ENCODE results near the gene CEACAM6. TPM values are rescaled to one million over a fixed set of nuclear protein-coding genes. Genes with fewer than 3 reads are reported as not detected.

CEACAM6 gene
- total and polyA plus RNA-seq, 12 donors, result 0.03 to 0.12 (median 0.10) TPM; not detected in 9

- intact Hi-C loops (cut with DNase I), result no loop called here
- H3K27me3 ChIP-seq, result peaks cover 0 to 78% (median 50%) of the 10 kb centered on the region in 7 donors
- WGBS, 2 donors, result 72 to 74% methylated on average over 4 to 5 of the region's 5 CpGs
- DNase-seq (no peak), ATAC-seq (no peak)
- no peak overlapping the region for H3K4me3 ChIP-seq
- TF ChIP-seq, protein P1, sequence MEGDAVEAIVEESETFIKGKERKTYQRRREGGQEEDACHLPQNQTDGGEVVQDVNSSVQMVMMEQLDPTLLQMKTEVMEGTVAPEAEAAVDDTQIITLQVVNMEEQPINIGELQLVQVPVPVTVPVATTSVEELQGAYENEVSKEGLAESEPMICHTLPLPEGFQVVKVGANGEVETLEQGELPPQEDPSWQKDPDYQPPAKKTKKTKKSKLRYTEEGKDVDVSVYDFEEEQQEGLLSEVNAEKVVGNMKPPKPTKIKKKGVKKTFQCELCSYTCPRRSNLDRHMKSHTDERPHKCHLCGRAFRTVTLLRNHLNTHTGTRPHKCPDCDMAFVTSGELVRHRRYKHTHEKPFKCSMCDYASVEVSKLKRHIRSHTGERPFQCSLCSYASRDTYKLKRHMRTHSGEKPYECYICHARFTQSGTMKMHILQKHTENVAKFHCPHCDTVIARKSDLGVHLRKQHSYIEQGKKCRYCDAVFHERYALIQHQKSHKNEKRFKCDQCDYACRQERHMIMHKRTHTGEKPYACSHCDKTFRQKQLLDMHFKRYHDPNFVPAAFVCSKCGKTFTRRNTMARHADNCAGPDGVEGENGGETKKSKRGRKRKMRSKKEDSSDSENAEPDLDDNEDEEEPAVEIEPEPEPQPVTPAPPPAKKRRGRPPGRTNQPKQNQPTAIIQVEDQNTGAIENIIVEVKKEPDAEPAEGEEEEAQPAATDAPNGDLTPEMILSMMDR (IDR thresholded peaks at IDR 0.05), result no peak
- H3K36me3 ChIP-seq, result no peaks in the 10 kb centered on the region
- no peak overlapping the region for H3K27ac ChIP-seq
- no peaks in the 10 kb centered on the region for H3K9me3 ChIP-seq
- H3K4me1 ChIP-seq, result no peaks in the 10 kb centered on the region
These were observed 40.7 kb upstream of the CEACAM6 start for GRCh38 chr19:41714598-41714997.

DNA sequence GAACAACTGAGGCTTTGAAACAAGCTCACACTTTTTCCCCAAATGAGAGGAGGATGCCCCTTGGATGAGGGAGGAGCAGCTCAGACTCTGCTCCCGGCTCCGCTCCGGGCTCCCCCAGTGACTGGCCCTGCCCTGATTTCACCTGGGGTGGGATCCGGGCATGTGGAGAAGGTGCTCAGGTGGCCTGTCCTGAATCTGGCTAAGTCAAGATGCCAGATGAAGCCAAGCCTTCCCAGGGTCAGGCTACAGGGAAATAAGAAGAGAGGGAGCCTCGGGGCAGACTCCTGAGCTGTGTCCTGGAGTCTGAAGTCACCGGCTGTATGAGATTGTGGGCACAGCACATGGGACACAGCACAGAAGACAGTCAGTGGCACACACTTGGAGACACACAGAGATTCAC is 36.6 kb upstream of the CEACAM6 start:
- WGBS, 2 donors, result 73 to 74% methylated on average over 6 of the region's 6 CpGs
- Histone ChIP-seq H3K4me1 (no peaks in the 10 kb centered on the region), H3K36me3 (no peaks in the 10 kb centered on the region), H3K27me3 (peaks cover 0 to 55% (median 39%) of the 10 kb centered on the region in 7 donors), H3K9me3 (no peaks in the 10 kb centered on the region), H3K4me3 (no peak overlapping the region), H3K27ac (no peak overlapping the region)
- DNase-seq, result no peak
- intact Hi-C loops (cut with DNase I), result no loop called here
- TF ChIP-seq, protein P1 (IDR thresholded peaks at IDR 0.05), result no peak
- no peak for ATAC-seq

- intact Hi-C loops (cut with DNase I), result no loop called here
- H3K36me3 ChIP-seq, result no peaks in the 10 kb centered on the region
- H3K4me1 ChIP-seq, result no peaks in the 10 kb centered on the region
- TF ChIP-seq, protein P1 (IDR thresholded peaks at IDR 0.05), result no peak
- DNase-seq (no peak), ATAC-seq (no peak)
- no peaks in the 10 kb centered on the region for H3K9me3 ChIP-seq
- 84 to 88% methylated on average over 3 of the region's 3 CpGs for WGBS, 2 donors
- H3K27ac ChIP-seq, result no peak overlapping the region
- no peak overlapping the region for H3K4me3 ChIP-seq
- H3K27me3 ChIP-seq, result peaks cover 0 to 44% (median 35%) of the 10 kb centered on the region in 7 donors
These were observed 35.2 kb upstream of the CEACAM6 start for GRCh38 chr19:41720103-41720502.

GRCh38 chr19:41726493-41726892 is 28.8 kb upstream of the CEACAM6 start:
- DNase-seq (no peak), ATAC-seq (no peak)
- Histone ChIP-seq H3K36me3 (no peaks in the 10 kb centered on the region), H3K27me3 (peaks cover 0 to 69% (median 31%) of the 10 kb centered on the region in 7 donors), H3K9me3 (no peaks in the 10 kb centered on the region), H3K27ac (no peak overlapping the region), H3K4me3 (no peak overlapping the region), H3K4me1 (no peaks in the 10 kb centered on the region)
- 24 to 26% methylated on average over 5 of the region's 5 CpGs for WGBS, 2 donors
- intact Hi-C loops (cut with DNase I), result no loop called here
- TF ChIP-seq, protein P1 (IDR thresholded peaks at IDR 0.05), result no peak

Data from heart right ventricle (tissue), 16 donors.